SK-N-SH treated with all-trans-retinoic acid at 6 μM for 48 hours (cell line): Measurements from ENCODE around the gene PLEKHM3.

ENCODE experiments used
- ISL1 ChIP-seq: fragments of 250-450 bp; sonication (Bioruptor Pico); IDR thresholded peaks from 2 replicates; pipeline ENCODE4 v2.1.2; 2022; ENCODE audit warnings: mild to moderate bottlenecking, moderate library complexity
- RARB ChIP-seq: fragments of 250-450 bp; sonication (Bioruptor Pico); IDR thresholded peaks from 2 replicates; pipeline ENCODE4 v1.8.0; 2021; ENCODE audit warnings: mild to moderate bottlenecking, moderate library complexity
- SNAI2 ChIP-seq: fragments of 250-450 bp; sonication (Bioruptor Pico); IDR thresholded peaks from 2 replicates; pipeline ENCODE4 v1.5.0; 2020; ENCODE audit warnings: mild to moderate bottlenecking, moderate library complexity
- ZFP3 ChIP-seq: fragments of 250-450 bp; sonication (Bioruptor Pico); IDR thresholded peaks from 2 replicates; pipeline ENCODE4 v1.5.0; 2020; ENCODE audit warnings: mild to moderate bottlenecking, moderate library complexity
- ZFP30 ChIP-seq: fragments of 450-650 bp; formaldehyde crosslinking; IDR thresholded peaks from 2 replicates; pipeline ENCODE4 v1.5.0; 2022; ENCODE audit warnings: mild to moderate bottlenecking, moderate library complexity
- ZNF8 ChIP-seq: fragments of 450-650 bp; formaldehyde crosslinking; IDR thresholded peaks from 2 replicates; pipeline ENCODE4 v1.5.0; 2020; ENCODE audit warnings: mild to moderate bottlenecking, moderate library complexity
- TF ChIP-seq, protein P1 (sequence below): fragments of 250-450 bp; sonication (Bioruptor Pico); IDR thresholded peaks from 2 replicates; pipeline ENCODE4 v1.5.1; 2021; ENCODE audit warnings: mild to moderate bottlenecking, moderate library complexity
- TF ChIP-seq, protein P2 (sequence below): fragments of 250-450 bp; sonication (Bioruptor Pico); IDR thresholded peaks from 2 replicates; pipeline ENCODE4 v1.5.0; 2020; ENCODE audit warnings: mild to moderate bottlenecking, moderate library complexity
- TF ChIP-seq, protein P3 (sequence below): fragments of 250-450 bp; sonication (Bioruptor Pico); IDR thresholded peaks from 2 replicates; pipeline ENCODE4 v1.5.1; 2020; ENCODE audit warnings: low read depth, mild to moderate bottlenecking, moderate library complexity
- TF ChIP-seq, protein P4 (sequence below): fragments of 250-450 bp; sonication (Bioruptor Pico); IDR thresholded peaks from 2 replicates; pipeline ENCODE4 v1.8.0; 2020; ENCODE audit warnings: mild to moderate bottlenecking, moderate library complexity, borderline replicate concordance

DNA sequence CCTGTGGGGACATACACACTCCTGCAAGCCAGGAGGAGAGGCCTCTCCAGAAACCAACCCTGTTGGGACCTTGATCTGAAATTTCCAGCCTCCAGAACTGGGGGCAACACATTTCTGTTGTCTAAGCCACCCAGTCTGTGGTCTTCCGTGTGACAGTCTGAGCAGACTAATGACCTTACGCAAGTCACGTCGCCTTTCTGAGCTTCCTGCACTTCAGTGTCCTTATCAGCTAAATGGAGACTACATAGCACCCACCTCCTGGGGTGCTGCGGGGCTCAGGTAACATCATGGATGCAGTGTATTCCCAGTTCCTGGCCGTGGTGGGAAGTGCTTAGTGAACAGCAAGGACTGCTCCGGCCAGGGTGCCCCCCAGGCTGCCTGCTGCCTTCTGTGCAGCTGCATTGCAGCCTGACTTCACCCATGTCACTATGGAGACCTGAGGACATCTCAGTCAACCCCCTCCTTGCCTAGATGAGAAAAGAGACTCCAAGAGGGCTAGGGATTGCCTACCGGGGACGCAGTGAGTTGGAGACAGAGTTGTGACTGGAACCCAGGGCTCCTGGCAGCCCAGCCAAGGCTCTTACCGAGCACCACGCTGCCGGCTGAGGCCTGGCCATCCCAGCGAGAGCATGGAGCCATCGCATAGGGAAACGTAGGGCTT is 194.4 kb downstream of the PLEKHM3 start:
- TF ChIP-seq, protein P1, sequence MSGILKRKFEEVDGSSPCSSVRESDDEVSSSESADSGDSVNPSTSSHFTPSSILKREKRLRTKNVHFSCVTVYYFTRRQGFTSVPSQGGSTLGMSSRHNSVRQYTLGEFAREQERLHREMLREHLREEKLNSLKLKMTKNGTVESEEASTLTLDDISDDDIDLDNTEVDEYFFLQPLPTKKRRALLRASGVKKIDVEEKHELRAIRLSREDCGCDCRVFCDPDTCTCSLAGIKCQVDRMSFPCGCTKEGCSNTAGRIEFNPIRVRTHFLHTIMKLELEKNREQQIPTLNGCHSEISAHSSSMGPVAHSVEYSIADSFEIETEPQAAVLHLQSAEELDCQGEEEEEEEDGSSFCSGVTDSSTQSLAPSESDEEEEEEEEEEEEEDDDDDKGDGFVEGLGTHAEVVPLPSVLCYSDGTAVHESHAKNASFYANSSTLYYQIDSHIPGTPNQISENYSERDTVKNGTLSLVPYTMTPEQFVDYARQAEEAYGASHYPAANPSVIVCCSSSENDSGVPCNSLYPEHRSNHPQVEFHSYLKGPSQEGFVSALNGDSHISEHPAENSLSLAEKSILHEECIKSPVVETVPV, result no peak
- TF ChIP-seq ZNF8 (CRISPR knock-in tag), result no peak
- TF ChIP-seq, protein P2, sequence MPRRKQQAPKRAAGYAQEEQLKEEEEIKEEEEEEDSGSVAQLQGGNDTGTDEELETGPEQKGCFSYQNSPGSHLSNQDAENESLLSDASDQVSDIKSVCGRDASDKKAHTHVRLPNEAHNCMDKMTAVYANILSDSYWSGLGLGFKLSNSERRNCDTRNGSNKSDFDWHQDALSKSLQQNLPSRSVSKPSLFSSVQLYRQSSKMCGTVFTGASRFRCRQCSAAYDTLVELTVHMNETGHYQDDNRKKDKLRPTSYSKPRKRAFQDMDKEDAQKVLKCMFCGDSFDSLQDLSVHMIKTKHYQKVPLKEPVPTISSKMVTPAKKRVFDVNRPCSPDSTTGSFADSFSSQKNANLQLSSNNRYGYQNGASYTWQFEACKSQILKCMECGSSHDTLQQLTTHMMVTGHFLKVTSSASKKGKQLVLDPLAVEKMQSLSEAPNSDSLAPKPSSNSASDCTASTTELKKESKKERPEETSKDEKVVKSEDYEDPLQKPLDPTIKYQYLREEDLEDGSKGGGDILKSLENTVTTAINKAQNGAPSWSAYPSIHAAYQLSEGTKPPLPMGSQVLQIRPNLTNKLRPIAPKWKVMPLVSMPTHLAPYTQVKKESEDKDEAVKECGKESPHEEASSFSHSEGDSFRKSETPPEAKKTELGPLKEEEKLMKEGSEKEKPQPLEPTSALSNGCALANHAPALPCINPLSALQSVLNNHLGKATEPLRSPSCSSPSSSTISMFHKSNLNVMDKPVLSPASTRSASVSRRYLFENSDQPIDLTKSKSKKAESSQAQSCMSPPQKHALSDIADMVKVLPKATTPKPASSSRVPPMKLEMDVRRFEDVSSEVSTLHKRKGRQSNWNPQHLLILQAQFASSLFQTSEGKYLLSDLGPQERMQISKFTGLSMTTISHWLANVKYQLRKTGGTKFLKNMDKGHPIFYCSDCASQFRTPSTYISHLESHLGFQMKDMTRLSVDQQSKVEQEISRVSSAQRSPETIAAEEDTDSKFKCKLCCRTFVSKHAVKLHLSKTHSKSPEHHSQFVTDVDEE, result no peak
- TF ChIP-seq, protein P3, sequence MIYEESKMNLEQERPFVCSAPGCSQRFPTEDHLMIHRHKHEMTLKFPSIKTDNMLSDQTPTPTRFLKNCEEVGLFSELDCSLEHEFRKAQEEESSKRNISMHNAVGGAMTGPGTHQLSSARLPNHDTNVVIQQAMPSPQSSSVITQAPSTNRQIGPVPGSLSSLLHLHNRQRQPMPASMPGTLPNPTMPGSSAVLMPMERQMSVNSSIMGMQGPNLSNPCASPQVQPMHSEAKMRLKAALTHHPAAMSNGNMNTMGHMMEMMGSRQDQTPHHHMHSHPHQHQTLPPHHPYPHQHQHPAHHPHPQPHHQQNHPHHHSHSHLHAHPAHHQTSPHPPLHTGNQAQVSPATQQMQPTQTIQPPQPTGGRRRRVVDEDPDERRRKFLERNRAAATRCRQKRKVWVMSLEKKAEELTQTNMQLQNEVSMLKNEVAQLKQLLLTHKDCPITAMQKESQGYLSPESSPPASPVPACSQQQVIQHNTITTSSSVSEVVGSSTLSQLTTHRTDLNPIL (CRISPR knock-in tag), result no peak
- TF ChIP-seq SNAI2, result no peak
- no peak for TF ChIP-seq ZFP3 (CRISPR knock-in tag)
- TF ChIP-seq, protein P4, sequence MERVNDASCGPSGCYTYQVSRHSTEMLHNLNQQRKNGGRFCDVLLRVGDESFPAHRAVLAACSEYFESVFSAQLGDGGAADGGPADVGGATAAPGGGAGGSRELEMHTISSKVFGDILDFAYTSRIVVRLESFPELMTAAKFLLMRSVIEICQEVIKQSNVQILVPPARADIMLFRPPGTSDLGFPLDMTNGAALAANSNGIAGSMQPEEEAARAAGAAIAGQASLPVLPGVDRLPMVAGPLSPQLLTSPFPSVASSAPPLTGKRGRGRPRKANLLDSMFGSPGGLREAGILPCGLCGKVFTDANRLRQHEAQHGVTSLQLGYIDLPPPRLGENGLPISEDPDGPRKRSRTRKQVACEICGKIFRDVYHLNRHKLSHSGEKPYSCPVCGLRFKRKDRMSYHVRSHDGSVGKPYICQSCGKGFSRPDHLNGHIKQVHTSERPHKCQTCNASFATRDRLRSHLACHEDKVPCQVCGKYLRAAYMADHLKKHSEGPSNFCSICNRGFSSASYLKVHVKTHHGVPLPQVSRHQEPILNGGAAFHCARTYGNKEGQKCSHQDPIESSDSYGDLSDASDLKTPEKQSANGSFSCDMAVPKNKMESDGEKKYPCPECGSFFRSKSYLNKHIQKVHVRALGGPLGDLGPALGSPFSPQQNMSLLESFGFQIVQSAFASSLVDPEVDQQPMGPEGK, result no peak
- TF ChIP-seq ZFP30, result no peak
- TF ChIP-seq RARB, result no peak
- TF ChIP-seq ISL1 (CRISPR knock-in tag), result no peak
